ENCODE measurements around the gene IGHMBP2.

- TF ChIP-seq EP300 (IDR thresholded peaks at IDR 0.05; ENCODE audit: borderline replicate concordance) (no peak), USF1 (IDR thresholded peaks at IDR 0.05) (no peak), CEBPB (IDR thresholded peaks at IDR 0.05) (no peak), ZBTB7A (IDR thresholded peaks at IDR 0.05; ENCODE audit: low read depth) (no peak), YY1 (IDR thresholded peaks at IDR 0.05; ENCODE audit: low read depth) (no peak), TCF12 (IDR thresholded peaks at IDR 0.05; ENCODE audit: low read depth) (no peak), TAF1 (IDR thresholded peaks at IDR 0.05; ENCODE audit: low read depth) (no peak), TEAD4 (IDR thresholded peaks at IDR 0.05) (no peak), RAD21 (IDR thresholded peaks at IDR 0.05; ENCODE audit: low read depth) (no peak), EGR1 (IDR thresholded peaks at IDR 0.05) (no peak), REST (IDR thresholded peaks at IDR 0.05; ENCODE audit: low read depth) (no peak)
Observed at GRCh38 chr11:68933605-68934320, 30.1 kb downstream of the IGHMBP2 start.

All from Ishikawa (cell line).